GM03348 (cell line): ENCODE results near the gene CRYBG1.
"Not testable (repeated sequence)": the region's sequence is repeated elsewhere in the genome, so short reads cannot be mapped to it uniquely, and the experiment has no call there.

Experiments
- DNase-seq: peaks from one replicate; pipeline ENCODE4 v3.0.0; 2012; ENCODE audit warnings: low spot score

The CRYBG1 gene

GRCh38 chr6:106556368-106556960, 195.9 kb downstream of the CRYBG1 start:
- peak; percentile 42 for DNase-seq

GRCh38 chr6:106557837-106558236, 197.3 kb downstream of the CRYBG1 start:
- DNase-seq = no peak

- DNase-seq = no peak
These were observed 197.8 kb downstream of the CRYBG1 start for GRCh38 chr6:106558364-106558763.

- DNase-seq = not testable (repeated sequence)
These were observed 199.1 kb downstream of the CRYBG1 start for GRCh38 chr6:106559659-106560058.

GRCh38 chr6:106560996-106561685, 200.6 kb downstream of the CRYBG1 start:
- peak; percentile 67 for DNase-seq

GRCh38 chr6:106561686-106562405, 201.3 kb downstream of the CRYBG1 start:
- no peak for DNase-seq

GRCh38 chr6:106563614-106564013, 203.1 kb downstream of the CRYBG1 start:
- DNase-seq = no peak

- DNase-seq = no peak
These were observed 204.0 kb downstream of the CRYBG1 start for GRCh38 chr6:106564476-106564875.

GRCh38 chr6:106568530-106568929, 208.0 kb downstream of the CRYBG1 start:
- peak; percentile 47 for DNase-seq

GRCh38 chr6:106569428-106569827, 208.9 kb downstream of the CRYBG1 start:
- no peak for DNase-seq

GRCh38 chr6:106572436-106572835, 211.9 kb downstream of the CRYBG1 start:
- DNase-seq = no peak

GRCh38 chr6:106572875-106573585, 212.5 kb downstream of the CRYBG1 start:
- DNase-seq = no peak

- peak; percentile 75 for DNase-seq
These were observed 214.4 kb downstream of the CRYBG1 start for GRCh38 chr6:106574741-106575458.

- DNase-seq = peak; percentile 22
These were observed 218.8 kb downstream of the CRYBG1 start for GRCh38 chr6:106579281-106579680.

- DNase-seq = no peak
These were observed 221.0 kb downstream of the CRYBG1 start for GRCh38 chr6:106581468-106581867.

- DNase-seq = no peak
These were observed 226.4 kb downstream of the CRYBG1 start for GRCh38 chr6:106586815-106587415.

- DNase-seq = not testable (repeated sequence)
These were observed 228.4 kb downstream of the CRYBG1 start for GRCh38 chr6:106588937-106589336.

- DNase-seq = peak; percentile 87
These were observed 230.8 kb downstream of the CRYBG1 start for GRCh38 chr6:106591111-106591825.

GRCh38 chr6:106599440-106599839, 238.9 kb downstream of the CRYBG1 start:
- no peak for DNase-seq

- no peak for DNase-seq
These were observed 239.8 kb downstream of the CRYBG1 start for GRCh38 chr6:106600329-106600728.
